K562 (cell line): Measurements from ENCODE around the gene SPOUT1. TPM values are rescaled to one million over a fixed set of nuclear protein-coding genes. Genes with fewer than 3 reads are reported as not detected.

Source experiments
- BRCA1 ChIP-seq, 2 experiments: fragments of 450-650 bp in 1 of 2; sonication (generic) in 1 of 2; formaldehyde crosslinking in 1 of 2; IDR thresholded peaks; 2 replicates each; pipeline versions ENCODE4 v1.5.0 to v1.6.1; 2017 to 2020; ENCODE audit warnings: mild to moderate bottlenecking in 1 of 2, missing genetic modification reagents in 1 of 2
- CEBPG ChIP-seq, 3 experiments: fragments of 200-800 bp in 1 of 3; sonication (Bioruptor generic) in 1 of 3; sonication (generic) in 1 of 3; formaldehyde crosslinking in 1 of 3; IDR thresholded peaks in 2 of 3; conservative IDR thresholded peaks in 1 of 3; 2 replicates each; pipeline versions ENCODE4 v1.6.1 to v1.8.0; 2016 to 2022; ENCODE audit warnings: missing compliant biosample characterization in 2 of 3, missing genetic modification characterization in 2 of 3, mild to moderate bottlenecking in 1 of 3, missing genetic modification reagents in 1 of 3
- DMBX1 ChIP-seq: fragments of 250-450 bp; sonication (Bioruptor Pico); IDR thresholded peaks from 2 replicates; pipeline ENCODE4 v1.8.0; 2022; ENCODE audit warnings: inconsistent platforms, mild to moderate bottlenecking, moderate library complexity, borderline replicate concordance
- EHMT2 ChIP-seq: fragments of 450-650 bp; IDR thresholded peaks from 2 replicates; pipeline ENCODE4 v1.6.1; 2018; ENCODE audit warnings: antibody characterized with exemption
- EZH2 ChIP-seq: IDR thresholded peaks from 2 replicates; pipeline ENCODE4 v1.6.1; 2012; ENCODE audit warnings: low read depth, mild to moderate bottlenecking, inconsistent platforms, low read length, borderline replicate concordance
- KDM2B ChIP-seq: fragments of 250-450 bp; sonication (Bioruptor Pico); IDR thresholded peaks from 2 replicates; pipeline ENCODE4 v1.8.0; 2021; ENCODE audit warnings: mild to moderate bottlenecking, moderate library complexity
- RNF2 ChIP-seq: sonication (generic); IDR thresholded peaks from 2 replicates; pipeline ENCODE4 v1.6.1; 2016
- SETDB1 ChIP-seq: IDR thresholded peaks from one replicate; pipeline ENCODE4 v1.6.1; 2012; ENCODE audit warnings: low read length, control low read depth, inconsistent platforms
- STAT5A ChIP-seq: IDR thresholded peaks from 2 replicates; pipeline ENCODE4 v1.6.1; 2012; ENCODE audit warnings: low read length, inconsistent platforms, borderline replicate concordance
- TAL1 ChIP-seq: fragments of 450-650 bp; IDR thresholded peaks from 2 replicates; pipeline ENCODE4 v1.6.1; 2016; ENCODE audit warnings: mild to moderate bottlenecking
- YBX1 ChIP-seq: fragments of 450-650 bp; IDR thresholded peaks from 2 replicates; pipeline ENCODE4 v1.7.1; 2016; ENCODE audit warnings: mild to moderate bottlenecking
- ZBTB11 ChIP-seq, 3 experiments: fragments of 200-800 bp in 1 of 3; fragments of 250-450 bp in 1 of 3; fragments of 450-650 bp in 1 of 3; sonication (Bioruptor Pico) in 1 of 3; sonication (Bioruptor generic) in 1 of 3; formaldehyde crosslinking in 1 of 3; IDR thresholded peaks; 2 replicates each; pipeline versions ENCODE4 v1.6.1 to v1.8.0; 2016 to 2022; ENCODE audit warnings: mild to moderate bottlenecking in 2 of 3, missing genetic modification characterization in 2 of 3, missing compliant biosample characterization in 1 of 3, moderate library complexity in 1 of 3
- polyA plus RNA-seq, 8 experiments: library from polyadenylated mRNA; depleted of rRNA in 4 of 8; stranded (reverse) in 5 of 8; unstranded in 3 of 8; fragments of >200 nt; fragmentation: Nextera tagmentation in 2 of 8; fragmentation: Illumina TruSeq in 1 of 8; extraction: Ambion mirVana in 2 of 8; extraction: Trizol in 1 of 8; gene quantifications; 2 replicates each; pipeline versions ENCODE4 v1.2.1 to v1.2.3, GENCODE V29; 2011 to 2014; ENCODE audit warnings: inconsistent platforms in 1 of 8, missing spikeins in 1 of 8
- total RNA-seq, 7 experiments: library from RNA; depleted of rRNA in 6 of 7; stranded (reverse); fragments of >200 nt in 6 of 7; fragmentation: Illumina TruSeq in 2 of 7; extraction: Trizol in 2 of 7; gene quantifications; 2 replicates each; pipeline versions ENCODE4 v1.2.1 to v1.2.3, GENCODE V29; 2011 to 2021; ENCODE audit warnings: low replicate concordance in 1 of 7
- TF ChIP-seq, protein P1 (sequence below): sonication (generic); IDR thresholded peaks from 2 replicates; pipeline ENCODE4 v1.6.1; 2016
- TF ChIP-seq, protein P2 (sequence below): fragments of 200-800 bp; sonication (Bioruptor generic); IDR thresholded peaks from 2 replicates; pipeline ENCODE4 v1.6.1; 2017; ENCODE audit warnings: missing genetic modification characterization, missing compliant biosample characterization
- TF ChIP-seq, protein P3 (sequence below), 2 experiments: fragments of 450-650 bp; conservative IDR thresholded peaks; 2 replicates each; pipeline ENCODE4 v1.6.1; 2017; ENCODE audit warnings: mild to moderate bottlenecking in 2 of 2, moderate library complexity in 2 of 2
- TF ChIP-seq, protein P4 (sequence below), 3 experiments: IDR thresholded peaks in 2 of 3; conservative IDR thresholded peaks in 1 of 3; 2 replicates each; pipeline ENCODE4 v1.5.1; 2011 to 2012; ENCODE audit warnings: low read length in 3 of 3, mild to moderate bottlenecking in 3 of 3, control low read depth in 2 of 3, improper control_type of control experiment in 1 of 3, inconsistent platforms in 1 of 3, low read depth in 1 of 3, mixed read lengths in 1 of 3, moderate library complexity in 1 of 3; ENCODE audit not compliant: insufficient read depth in 2 of 3

Gene SPOUT1
- total and polyA plus RNA-seq, 9 of the 15 experiments (the other 6 are each of a cell fraction or from before 2014, with no cell fraction given) = 10.6 to 121 (median 37.4) TPM

GRCh38 chr9:128845186-128845931 lies 15.8 kb upstream of the SPOUT1 start (continued):
- TF ChIP-seq, protein P1, sequence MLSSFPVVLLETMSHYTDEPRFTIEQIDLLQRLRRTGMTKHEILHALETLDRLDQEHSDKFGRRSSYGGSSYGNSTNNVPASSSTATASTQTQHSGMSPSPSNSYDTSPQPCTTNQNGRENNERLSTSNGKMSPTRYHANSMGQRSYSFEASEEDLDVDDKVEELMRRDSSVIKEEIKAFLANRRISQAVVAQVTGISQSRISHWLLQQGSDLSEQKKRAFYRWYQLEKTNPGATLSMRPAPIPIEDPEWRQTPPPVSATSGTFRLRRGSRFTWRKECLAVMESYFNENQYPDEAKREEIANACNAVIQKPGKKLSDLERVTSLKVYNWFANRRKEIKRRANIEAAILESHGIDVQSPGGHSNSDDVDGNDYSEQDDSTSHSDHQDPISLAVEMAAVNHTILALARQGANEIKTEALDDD = peak; percentile 54; the same call in 1 of the 2 replicates
- TF ChIP-seq STAT5A (peak; percentile 73), CEBPG (CRISPR knock-in tag; IDR thresholded peaks at IDR 0.05) (peak; percentile 64; the same call in 1 of the 2 replicates), CEBPG (tag; conservative IDR thresholded peaks at IDR 0.05 in 1 of 2, IDR thresholded peaks at IDR 0.05 in 1 of 2) (no peak), KDM2B (CRISPR knock-in tag) (no peak), EZH2 (no peak), ZBTB11 (CRISPR knock-in tag; IDR thresholded peaks at IDR 0.05) (peak in 1 of 3 experiments; percentile 55; a peak in 1 of 6 replicates), SETDB1 (no peak), EHMT2 (0 out of 2 replicates have a peak, but pooled peaks have one; percentile 35), YBX1 (no peak), TAL1 (peak; percentile 90), DMBX1 (peak; percentile 71; the same call in 1 of the 2 replicates), BRCA1 (IDR thresholded peaks at IDR 0.05) (no peak), BRCA1 (CRISPR knock-in tag; IDR thresholded peaks at IDR 0.05) (no peak), RNF2 (peak; percentile 37; the same call in 1 of the 2 replicates)
- TF ChIP-seq, protein P2, sequence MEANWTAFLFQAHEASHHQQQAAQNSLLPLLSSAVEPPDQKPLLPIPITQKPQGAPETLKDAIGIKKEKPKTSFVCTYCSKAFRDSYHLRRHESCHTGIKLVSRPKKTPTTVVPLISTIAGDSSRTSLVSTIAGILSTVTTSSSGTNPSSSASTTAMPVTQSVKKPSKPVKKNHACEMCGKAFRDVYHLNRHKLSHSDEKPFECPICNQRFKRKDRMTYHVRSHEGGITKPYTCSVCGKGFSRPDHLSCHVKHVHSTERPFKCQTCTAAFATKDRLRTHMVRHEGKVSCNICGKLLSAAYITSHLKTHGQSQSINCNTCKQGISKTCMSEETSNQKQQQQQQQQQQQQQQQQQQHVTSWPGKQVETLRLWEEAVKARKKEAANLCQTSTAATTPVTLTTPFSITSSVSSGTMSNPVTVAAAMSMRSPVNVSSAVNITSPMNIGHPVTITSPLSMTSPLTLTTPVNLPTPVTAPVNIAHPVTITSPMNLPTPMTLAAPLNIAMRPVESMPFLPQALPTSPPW (CRISPR knock-in tag) = peak; percentile 72; the same call in 1 of the 2 replicates
- TF ChIP-seq, protein P3, sequence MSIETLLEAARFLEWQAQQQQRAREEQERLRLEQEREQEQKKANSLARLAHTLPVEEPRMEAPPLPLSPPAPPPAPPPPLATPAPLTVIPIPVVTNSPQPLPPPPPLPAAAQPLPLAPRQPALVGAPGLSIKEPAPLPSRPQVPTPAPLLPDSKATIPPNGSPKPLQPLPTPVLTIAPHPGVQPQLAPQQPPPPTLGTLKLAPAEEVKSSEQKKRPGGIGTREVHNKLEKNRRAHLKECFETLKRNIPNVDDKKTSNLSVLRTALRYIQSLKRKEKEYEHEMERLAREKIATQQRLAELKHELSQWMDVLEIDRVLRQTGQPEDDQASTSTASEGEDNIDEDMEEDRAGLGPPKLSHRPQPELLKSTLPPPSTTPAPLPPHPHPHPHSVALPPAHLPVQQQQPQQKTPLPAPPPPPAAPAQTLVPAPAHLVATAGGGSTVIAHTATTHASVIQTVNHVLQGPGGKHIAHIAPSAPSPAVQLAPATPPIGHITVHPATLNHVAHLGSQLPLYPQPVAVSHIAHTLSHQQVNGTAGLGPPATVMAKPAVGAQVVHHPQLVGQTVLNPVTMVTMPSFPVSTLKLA (conservative IDR thresholded peaks at IDR 0.05) = peak in 1 of 2 experiments; percentile 60; a peak in 2 of 4 replicates
- TF ChIP-seq, protein P4, sequence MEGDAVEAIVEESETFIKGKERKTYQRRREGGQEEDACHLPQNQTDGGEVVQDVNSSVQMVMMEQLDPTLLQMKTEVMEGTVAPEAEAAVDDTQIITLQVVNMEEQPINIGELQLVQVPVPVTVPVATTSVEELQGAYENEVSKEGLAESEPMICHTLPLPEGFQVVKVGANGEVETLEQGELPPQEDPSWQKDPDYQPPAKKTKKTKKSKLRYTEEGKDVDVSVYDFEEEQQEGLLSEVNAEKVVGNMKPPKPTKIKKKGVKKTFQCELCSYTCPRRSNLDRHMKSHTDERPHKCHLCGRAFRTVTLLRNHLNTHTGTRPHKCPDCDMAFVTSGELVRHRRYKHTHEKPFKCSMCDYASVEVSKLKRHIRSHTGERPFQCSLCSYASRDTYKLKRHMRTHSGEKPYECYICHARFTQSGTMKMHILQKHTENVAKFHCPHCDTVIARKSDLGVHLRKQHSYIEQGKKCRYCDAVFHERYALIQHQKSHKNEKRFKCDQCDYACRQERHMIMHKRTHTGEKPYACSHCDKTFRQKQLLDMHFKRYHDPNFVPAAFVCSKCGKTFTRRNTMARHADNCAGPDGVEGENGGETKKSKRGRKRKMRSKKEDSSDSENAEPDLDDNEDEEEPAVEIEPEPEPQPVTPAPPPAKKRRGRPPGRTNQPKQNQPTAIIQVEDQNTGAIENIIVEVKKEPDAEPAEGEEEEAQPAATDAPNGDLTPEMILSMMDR (IDR thresholded peaks at IDR 0.05 in 2 of 3, conservative IDR thresholded peaks at IDR 0.05 in 1 of 3; ENCODE audit: insufficient read depth in 2 of 3, low read depth in 1 of 3, low read length in 3 of 3) = peak in 2 of 3 experiments; percentile 36 to 41; a peak in 4 of 6 replicates
